Lower leg skin (tissue), 3 donors: ENCODE measurements around the gene COL18A1.

Source experiments
- POLR2A ChIP-seq, 2 donors: fragments of 450-650 bp; IDR thresholded peaks; one replicate each; pipeline ENCODE4 v1.6.1; 2016 to 2017; ENCODE audit warnings: antibody characterized with exemption in 2 of 2, mild to moderate bottlenecking in 1 of 2, moderate library complexity in 1 of 2
- TF ChIP-seq, protein P1 (sequence below), 3 donors: fragments of 450-650 bp; IDR thresholded peaks; one replicate each; pipeline ENCODE4 v1.5.1; 2016; ENCODE audit warnings: antibody characterized with exemption in 3 of 3, mild to moderate bottlenecking in 3 of 3, moderate library complexity in 2 of 3

DNA sequence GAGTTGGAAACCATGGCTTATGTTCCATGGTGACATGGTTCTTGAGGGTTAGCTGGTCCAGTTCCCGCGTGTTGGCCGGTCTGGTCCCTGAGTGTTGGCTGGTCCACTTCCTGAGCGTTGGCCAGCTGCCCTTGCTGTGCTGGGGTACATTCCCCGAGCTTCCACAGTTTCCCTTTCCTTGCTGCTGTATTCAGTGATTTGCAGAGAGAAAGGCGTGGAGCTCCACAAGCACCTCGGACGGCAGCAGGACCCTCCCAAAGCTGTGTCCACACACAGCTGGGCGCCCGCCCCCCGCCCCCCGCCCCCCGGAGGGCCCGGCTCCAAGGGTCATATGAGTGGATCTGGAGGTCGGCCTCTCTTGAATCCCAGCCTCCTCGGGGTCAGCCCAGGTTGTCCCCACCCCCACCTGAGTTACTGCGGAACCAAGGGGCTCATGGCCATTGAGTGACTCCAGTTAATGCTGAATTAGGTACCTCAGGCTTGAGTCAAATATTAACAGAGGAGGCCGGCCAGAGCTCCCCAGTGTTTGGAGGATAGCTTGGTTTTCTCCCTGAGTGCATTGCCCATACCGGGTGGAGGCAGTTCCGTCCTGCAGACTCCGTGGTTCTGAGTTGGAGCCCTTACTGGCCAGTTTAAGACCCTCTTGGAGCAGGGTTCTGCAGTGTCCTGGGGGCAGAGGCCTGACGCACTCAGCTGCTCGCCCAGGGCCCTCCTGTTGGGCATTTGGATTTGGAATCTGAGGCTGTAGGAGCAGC is 18.4 kb downstream of the COL18A1 start:
- TF ChIP-seq, protein P1, sequence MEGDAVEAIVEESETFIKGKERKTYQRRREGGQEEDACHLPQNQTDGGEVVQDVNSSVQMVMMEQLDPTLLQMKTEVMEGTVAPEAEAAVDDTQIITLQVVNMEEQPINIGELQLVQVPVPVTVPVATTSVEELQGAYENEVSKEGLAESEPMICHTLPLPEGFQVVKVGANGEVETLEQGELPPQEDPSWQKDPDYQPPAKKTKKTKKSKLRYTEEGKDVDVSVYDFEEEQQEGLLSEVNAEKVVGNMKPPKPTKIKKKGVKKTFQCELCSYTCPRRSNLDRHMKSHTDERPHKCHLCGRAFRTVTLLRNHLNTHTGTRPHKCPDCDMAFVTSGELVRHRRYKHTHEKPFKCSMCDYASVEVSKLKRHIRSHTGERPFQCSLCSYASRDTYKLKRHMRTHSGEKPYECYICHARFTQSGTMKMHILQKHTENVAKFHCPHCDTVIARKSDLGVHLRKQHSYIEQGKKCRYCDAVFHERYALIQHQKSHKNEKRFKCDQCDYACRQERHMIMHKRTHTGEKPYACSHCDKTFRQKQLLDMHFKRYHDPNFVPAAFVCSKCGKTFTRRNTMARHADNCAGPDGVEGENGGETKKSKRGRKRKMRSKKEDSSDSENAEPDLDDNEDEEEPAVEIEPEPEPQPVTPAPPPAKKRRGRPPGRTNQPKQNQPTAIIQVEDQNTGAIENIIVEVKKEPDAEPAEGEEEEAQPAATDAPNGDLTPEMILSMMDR (IDR thresholded peaks at IDR 0.05): no peak
- TF ChIP-seq POLR2A (IDR thresholded peaks at IDR 0.05): no peak
